Stimulated activated CD8-positive, alpha-beta memory T cell treated with anti-CD3 and anti-CD28 coated beads, Interleukin-4, amount 100 ng/mL, for 1 hour (primary cell): ENCODE results near the gene FAM117A.
"Not testable (repeated sequence)": the region's sequence is repeated elsewhere in the genome, so short reads cannot be mapped to it uniquely, and the experiment has no call there.

Experiments used
- DNase-seq, 2 donors: peaks; one replicate each; pipeline ENCODE4 v3.0.0-alpha.2; 2020; ENCODE audit warnings: low read depth in 2 of 2, low spot score in 1 of 2

FAM117A gene

DNA sequence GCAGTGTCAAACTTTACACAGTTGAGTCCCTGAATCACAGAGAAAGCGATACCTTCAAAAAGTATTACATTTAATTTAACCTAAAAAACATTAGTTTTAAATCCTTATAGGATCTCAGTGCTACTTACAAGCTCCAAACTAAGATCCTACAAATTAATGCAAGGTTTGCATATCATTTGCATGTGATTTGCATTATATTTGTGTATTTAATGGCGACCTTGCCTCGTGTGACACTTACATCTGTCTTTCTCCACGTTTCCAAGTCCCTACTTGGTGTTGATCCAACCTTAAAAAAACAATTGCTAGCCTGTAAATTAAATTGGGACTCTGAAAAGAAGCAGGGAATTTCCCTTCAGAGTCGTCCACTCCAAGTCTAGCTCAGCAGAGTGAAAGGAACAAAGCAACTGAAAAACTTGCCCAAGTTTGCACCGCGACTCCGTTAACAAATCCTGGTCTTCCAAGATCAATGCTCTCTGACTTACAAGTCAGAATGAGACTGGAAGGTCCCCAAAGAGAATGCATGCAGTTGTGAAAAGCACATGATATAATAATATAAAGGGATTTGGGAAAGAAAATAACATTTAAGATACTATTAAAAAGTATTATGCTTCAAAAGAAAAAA, 739 bp upstream of the FAM117A start:
- no peak for DNase-seq

DNA sequence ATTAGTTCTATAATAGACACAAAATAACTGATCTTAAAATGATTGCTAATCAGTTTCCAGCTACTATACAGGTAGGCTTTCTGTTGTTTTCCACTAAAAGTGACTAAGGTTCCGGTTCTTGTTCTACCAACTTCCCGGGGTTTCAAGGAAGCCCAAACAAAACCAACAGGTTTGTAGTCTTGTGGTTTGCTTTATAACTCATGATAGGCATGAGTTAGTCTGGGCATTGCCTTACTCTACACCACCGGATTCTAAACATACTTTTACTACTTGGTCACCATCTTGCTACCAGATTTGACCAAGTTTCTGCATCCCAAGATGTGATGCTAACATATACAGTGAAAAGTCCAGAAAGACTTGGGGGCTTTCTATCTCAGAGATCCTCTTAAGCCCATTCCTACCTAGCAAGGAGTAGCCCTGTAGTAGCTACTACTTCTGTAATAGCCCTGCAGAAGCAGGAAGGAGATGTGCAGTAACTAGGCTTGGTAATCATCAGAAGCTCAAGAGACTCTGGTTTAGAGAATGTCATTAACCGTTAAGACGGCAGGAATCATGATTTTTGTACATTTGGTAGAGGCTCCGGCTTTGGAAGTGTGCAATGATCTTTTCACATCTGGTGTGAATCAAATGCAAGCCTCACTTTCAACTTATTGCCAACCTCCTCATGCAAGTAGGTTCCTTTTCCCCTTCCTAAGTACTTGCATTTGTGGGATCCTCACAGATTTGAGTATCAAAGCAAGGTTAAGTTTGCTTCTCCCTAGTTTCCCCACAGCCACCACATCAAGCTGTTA, 1.6 kb downstream of the FAM117A start:
- no peak for DNase-seq

DNA sequence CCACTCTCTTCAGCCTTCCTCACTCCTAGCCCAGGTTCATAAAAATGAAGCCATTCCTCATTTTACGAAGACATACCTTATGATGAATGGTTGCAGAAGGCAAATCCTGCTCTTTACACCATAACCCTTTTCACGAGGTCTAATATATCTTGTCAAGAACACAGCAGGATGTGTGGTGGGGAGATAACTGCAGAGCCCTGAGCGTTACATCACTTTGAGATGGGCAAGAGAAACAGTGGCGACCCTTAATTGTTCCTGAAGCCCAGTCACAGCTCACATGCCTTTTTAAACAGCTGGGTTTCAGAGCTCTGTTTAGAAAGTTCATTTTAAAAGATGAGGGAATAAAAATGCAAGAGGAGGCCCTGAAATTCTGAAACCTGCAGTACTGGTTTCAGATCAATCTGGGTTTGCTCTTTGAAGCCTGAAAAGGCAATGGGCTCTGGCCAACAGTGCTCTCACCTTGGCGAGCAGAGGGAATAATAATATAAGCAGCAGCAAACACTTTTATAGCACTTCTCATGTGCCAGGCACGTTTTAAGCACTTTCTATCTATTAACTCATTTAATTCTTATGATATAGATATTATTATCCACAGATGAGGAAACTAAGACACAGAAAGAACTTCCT, 2.9 kb downstream of the FAM117A start:
- no peak for DNase-seq

DNA sequence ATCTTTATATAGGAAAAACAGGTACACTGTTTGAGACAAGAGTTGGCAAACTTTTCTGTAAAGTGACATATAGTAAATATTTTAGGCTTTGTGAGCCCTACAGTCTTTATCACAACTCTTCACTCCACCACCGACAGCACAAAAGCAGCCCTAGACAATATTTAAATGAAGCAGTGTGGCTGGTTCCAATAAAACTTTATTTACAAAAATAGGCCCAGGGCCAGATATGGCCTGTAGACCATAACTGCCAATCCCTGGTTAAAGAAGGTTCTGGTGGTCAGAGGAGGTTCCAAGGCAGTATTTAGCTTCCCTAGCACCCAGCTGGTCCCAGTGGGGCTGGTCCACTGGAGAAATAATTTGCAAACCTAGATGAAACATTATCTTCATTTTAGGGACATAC, 3.6 kb downstream of the FAM117A start:
- no peak for DNase-seq

DNA sequence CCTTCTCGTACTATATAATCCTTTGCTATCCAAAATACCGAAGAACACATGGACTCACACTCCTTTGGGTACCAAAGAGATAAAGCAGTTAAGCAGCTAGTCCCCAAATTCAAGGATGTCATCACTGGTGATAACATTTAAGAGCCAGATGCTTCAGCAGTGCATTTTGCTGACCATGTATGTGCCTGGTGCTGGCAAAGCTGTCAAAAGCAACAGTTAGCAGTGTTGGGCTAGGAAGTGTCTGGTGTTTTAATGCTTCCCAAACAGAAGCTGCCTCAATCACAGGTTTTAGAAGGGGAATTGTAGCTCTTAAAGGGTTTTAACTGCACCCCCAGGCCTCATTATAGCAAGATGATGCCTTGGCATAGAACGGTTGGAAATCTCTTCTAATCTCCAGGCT, 4.7 kb downstream of the FAM117A start:
- DNase-seq = no peak

DNA sequence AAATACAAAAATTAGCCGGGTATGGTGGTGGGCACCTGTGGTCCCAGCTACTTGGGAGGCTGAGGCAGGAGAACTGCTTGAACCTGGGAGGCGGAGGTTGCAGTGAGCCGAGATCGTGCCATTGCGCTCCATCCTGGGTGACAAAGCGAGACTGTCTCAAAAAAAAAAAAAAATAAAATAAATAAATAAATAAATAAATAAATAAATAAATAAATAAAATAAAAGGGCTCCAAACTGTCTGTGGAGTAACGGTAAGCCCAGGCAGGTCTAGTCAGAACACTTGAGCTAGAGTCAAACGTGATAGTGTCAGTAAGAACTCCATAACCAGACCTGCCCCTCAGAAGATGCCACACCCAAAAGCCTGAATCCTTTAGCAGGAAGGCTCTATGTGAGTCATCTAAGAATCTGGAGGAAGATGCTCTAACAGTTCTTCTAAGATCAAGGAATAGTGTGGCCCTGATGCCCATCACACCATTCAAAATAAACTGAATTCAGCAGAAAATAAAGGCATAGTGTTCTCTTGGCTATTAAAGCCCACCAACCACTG, 5.4 kb downstream of the FAM117A start:
- not testable (repeated sequence) for DNase-seq

DNA sequence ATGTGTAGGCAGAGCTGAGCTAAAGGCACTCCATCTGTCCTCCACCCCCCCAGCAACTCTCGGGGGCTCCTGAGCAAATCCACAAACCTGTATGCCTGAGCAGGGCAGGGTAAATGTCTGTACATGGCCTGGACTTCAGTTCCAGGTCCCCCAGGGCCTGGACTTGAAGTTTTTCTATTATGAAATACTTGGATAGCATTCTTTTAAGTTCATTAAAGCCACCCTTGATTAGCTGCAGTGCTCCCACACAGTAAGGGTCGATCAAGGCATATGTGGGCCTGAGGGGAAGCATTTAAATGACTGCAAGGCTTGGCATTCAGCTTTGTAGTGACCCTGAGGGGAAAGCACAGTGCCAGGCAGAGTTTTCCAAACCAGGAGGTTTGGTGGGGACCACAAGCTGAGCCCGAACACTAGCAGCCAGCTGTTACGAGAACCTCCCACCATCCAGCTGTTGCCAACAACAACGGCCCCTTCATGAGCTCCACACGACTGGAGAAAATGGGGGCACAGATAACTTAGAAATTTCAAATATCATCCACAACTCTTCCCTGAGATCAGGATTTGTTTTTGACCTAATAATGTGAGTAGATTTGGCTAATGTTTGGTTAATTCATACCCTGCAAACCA, 6.7 kb downstream of the FAM117A start:
- no peak for DNase-seq

DNA sequence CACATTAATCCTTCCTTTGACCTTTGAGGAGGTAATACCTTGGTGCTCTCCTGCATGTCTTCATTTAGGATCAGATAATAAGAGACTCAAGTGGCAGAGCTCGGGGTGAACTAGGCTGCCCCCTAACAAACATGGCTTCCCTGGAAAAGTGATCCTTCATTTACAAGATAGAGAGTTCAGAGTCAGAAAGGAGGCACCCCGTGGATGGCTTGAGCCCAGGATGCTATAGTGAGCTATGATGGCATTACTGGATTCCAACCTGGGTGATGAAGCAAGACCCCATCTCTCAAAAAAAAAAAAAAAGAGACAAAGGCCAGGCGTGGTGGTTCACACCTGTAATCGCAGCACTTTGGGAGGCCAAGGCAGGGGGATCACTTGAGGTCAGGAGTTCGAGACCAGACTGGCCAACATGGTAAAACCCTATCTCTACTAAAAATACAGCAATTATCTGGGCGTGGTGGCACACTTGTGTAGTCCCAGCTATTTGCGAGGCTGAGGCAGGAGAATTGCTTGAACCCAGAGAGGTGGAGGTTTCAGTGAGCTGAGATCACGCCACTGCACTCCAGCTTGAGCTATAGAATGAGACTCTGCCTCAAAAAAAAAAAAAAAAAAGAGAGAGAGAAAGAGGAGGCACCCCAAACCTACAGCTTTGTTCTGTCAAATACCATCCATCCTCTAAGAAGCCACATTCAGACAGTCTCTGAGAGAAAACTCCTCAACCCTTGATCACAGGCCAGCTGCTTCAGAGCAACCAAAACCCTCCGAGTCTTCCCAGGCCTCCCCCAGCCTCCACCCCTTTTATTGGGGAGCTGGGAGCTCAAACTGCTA, 7.4 kb downstream of the FAM117A start:
- DNase-seq = no peak

DNA sequence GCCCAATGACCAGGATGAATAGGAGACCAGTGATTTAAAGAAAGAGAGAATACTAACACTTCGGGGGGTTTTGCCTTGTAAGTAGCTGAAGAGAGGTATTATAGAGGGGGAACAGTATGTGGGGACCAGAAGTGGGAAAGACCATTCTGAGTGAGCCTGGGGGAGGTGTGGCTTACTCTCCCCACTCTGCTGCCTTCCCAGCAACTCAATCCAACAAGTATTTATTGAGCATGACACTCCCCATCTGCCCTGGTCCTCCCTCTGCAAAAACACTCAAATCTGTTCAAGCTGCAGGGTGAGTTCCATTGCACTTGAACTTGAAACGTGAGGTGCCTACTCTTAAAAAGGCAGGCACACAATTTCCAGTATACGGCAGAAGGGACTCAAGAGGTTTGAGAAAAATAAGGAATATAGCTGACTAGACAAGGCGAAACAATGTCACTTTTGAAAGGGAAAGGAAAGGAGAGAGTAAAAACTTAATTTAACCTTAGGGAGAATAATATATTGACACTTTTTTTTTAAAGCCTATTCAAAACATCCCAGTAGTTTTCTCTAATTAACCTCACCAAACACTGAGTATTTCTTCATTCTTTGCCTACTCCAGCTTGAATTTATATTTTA, 8.2 kb downstream of the FAM117A start:
- no peak for DNase-seq

DNA sequence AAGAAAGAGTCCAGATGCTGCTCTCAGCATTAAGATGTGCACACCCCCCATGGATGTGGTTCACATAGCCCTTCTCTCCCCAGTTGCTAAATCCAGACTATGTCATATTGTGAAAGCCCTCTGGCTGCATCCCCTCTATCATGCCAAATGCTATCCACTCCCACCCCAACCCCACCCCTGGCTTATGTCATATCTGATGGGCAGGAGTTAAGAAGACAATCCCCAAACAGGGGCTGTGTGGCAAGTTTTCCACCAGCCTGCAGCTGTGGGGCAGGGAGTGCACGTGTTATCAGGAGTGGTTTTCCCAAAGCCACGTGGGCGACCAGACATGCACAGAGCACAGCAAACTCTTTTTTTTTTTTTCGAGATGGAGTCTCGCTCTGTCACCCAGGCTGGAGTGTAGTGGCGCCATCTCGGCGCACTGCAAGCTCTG, 10.0 kb downstream of the FAM117A start:
- no peak for DNase-seq

DNA sequence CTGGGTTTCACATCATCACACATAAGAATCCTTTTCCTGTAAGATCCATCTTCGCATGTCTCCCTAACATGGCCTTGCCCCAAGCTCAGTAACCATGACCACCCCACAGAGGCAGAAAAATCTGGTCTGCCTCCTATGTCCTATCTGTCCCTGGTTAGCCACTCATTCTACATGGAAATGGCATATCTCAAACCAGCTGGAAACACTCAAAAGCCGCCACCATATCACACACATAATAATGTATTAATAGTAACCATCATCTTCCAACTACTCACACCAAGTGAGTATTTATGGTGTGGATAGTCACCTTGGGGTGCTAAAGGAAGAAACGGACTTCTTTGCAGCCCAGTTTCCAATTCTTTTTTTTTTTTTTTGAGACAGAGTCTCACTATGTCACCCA, 11.4 kb downstream of the FAM117A start:
- no peak for DNase-seq

DNA sequence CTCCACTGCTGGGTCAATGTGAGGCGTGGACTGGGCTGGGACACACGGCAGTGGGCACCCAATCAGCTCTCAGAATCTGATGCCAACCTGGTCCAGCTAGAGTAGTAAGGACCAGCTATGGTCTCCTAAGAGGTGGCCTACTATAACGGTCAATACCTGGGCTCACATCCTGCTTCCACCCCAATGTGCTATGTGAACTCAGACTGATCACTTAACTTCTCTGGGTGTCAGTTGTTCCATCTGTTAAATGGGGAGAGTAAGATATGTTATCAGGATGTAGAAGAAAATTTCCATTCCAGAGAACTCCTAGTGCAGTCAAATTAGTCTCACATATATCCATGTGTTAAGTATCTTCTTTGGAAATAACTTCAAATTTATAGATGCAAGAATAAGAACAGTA, 14.2 kb downstream of the FAM117A start:
- no peak for DNase-seq

DNA sequence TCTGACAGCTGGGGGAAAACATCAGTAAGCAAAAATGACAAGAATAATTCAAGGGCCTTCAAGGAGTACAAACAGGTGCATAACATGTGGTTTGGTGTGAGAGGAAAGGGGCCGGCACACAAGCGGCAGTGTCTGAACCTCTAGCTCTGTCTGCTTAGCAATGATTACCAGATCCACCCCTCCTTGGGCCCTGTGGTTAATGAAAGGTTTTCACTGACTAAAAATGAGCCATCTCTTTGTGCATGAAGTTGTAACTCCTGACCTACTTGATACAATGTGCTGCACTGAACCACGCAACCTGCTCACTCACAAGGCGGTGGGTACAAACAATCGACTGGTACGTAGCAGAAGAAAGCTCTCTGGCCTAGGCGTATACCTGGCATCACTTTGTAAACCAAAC, 15.1 kb downstream of the FAM117A start:
- peak in 1 of 2 donors; percentile 24 for DNase-seq

DNA sequence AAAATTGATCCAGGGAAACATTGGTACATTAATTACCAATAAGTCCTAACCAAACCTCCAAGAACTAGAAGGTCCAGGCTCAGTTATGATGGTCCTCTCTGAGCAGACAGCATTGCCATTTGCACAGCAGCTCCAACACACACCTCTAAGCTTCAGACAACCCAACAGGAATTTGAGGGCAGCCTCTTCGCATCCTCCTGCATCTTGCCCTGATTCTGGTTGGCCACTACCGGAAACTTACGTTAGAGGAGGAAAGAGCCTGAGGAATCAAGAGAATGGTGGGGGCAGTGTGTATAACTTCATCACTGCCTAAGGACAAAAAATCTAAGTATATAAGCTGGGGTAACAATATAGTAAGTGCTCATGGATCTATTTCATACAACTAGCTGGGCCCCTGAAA, 15.7 kb downstream of the FAM117A start:
- DNase-seq = no peak

DNA sequence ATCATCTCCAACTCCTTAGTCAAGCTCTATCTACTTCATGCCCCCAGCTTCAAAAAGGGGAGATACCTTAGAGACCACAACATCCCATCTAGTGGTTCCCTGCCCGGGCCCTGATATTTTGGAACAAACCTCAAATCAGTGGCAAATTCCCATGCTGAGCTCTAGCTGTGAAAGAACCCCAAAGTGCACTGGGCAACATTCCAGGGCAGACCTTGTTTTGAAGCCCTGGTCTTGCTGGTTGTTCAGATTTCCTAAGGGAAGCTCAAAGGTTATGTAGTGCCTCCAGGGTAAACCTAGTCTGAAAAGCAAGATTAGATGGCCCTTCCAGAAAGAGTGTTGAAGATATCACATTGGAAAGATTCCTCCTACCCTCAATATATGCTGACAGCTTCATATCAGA, 16.3 kb downstream of the FAM117A start:
- no peak for DNase-seq

DNA sequence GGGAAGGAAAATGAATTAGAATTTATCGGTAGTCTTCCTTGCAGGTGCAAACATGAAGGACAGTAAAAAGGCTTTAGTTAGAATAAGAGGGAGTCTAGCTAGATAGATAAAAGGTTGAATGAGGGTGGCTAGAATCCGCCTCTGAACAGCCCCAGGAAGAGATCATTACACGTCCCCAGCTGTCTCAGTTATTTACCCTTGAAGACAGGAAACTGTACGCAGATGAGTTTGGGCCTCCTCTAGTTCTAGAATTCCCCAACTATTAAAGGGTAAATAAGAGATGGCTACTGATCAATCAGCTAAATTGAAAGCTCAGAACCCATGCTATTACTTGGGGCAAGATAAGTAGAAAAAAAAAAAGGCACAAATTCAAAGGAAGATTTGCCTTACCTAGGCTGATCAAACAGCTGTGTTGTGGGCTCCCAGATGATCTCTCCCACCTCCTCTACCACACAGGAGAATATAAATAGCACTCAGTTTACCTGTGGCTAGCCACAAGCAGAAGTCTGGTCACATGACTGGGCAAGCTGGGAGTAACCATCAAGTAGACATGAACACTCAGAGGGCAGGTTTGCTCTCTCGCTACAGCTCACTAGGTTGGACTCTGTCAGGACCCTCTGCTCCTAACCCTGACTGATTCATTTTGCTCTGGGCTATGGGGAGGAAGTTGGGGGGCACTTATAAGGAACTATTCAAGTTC, 17.0 kb downstream of the FAM117A start:
- DNase-seq = no peak

DNA sequence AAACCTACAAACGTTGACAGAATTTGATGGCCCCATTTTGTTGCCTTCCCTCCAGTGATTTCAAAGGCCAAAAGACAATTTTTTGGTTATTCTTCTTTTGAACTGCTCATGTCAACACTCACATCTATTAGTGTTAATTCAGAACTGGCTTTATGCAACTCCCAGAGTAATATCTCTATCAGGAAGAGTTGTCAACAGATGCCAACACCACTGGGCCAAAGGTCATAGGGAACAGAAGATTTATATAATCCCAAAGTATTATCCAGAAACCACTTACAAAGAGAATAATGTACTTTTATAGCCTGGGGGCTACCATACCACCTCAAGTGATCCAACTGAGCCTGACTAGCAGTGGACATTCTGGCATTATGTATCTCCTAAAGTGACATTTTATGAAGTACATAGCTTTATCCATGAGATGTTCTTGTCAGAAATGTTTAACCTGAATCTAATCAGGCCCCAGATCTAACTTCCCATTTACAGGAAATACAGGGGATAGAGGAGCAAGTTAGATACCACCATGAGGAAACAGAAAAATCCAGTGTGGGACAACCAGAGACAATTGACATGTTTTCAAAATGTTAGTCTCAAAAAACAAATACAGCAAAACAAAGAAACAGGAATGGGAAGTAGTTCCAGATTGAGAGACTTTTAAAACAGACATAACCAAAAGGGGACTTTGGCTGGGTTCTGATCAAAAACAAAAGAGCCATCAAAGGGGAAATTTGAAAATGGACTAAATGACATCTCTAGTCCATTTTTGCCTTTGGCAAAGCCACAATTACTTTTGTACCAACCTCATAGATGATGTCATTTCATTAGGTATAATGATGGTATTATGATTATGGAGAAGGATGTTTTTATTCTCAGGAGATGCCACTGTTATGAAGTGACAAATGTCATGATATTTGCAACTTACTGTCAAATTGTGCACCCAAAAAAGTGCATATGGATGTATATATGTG, 18.5 kb downstream of the FAM117A start:
- no peak for DNase-seq

DNA sequence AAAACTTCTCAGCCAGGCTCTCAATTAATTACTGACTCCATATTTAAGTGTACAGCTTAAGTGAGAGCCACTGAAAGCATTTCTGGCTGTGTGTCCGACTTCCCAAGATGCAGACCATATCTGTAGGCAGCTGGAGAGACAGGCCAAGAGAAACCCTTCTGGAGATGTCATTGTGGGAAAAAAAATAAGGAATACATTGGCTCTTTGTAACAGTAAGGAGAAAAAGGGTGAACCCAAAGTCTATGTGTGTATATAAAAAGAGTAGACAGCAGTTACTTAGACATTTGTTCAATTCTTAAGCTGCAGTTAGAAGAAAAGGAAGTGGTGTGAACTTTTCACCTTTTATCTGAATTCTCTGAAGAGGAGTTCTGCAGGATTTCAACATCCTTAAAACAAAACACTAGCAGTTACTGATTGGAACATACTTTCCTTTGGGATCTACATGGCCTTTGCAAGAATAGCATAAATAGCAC, 21.7 kb downstream of the FAM117A start:
- no peak for DNase-seq

DNA sequence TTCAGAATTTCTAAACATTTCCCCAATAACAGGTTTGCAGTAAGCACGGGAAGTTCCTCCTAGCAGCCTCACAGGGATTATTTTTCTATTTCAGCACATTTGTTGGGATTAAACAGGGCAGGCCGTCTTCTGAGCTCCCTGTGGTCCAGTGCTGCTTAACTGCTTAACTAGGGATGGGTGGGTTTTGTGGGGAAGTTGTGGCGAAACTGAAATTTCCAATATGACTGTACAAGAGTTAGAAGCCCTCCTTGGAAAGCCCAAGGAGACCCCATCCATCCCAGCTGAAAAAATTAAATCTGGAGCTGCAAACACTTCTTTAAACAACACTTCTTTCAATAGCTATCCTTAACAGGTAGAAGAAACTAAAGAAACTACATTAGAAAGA, 22.2 kb downstream of the FAM117A start:
- DNase-seq = no peak
